ENCODE data around the gene CHST1.

The CHST1 gene

DNA sequence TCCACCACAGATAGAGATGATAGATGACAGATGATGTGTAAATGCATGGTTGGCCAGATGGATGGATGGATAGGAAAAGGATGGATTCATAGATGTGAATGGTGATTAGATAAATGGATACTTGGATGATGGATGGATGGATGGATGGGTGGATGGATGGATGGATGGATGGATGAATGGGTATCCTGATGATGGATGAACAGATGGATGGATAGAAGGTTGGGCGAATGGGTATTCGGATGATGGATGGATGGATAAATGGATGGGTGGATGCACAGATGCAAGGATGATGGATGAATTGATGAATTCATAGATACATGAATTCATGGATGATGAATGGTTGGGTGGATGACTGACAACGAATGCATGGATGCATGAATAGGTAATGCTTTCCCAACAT lies 56.1 kb downstream of the CHST1 start:
- TF ChIP-seq, protein P1, sequence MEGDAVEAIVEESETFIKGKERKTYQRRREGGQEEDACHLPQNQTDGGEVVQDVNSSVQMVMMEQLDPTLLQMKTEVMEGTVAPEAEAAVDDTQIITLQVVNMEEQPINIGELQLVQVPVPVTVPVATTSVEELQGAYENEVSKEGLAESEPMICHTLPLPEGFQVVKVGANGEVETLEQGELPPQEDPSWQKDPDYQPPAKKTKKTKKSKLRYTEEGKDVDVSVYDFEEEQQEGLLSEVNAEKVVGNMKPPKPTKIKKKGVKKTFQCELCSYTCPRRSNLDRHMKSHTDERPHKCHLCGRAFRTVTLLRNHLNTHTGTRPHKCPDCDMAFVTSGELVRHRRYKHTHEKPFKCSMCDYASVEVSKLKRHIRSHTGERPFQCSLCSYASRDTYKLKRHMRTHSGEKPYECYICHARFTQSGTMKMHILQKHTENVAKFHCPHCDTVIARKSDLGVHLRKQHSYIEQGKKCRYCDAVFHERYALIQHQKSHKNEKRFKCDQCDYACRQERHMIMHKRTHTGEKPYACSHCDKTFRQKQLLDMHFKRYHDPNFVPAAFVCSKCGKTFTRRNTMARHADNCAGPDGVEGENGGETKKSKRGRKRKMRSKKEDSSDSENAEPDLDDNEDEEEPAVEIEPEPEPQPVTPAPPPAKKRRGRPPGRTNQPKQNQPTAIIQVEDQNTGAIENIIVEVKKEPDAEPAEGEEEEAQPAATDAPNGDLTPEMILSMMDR (IDR thresholded peaks at IDR 0.05; ENCODE audit: low read depth, low read length): no peak
- H3K4me3 ChIP-seq (ENCODE audit: low read depth, low read length): no peak overlapping the region
- DNase-seq (ENCODE audit: low read depth, low spot score): no peak
- in situ Hi-C loops (cut with HindIII; ENCODE audit: low sequenced_read_pairs): no loop called here

DNA sequence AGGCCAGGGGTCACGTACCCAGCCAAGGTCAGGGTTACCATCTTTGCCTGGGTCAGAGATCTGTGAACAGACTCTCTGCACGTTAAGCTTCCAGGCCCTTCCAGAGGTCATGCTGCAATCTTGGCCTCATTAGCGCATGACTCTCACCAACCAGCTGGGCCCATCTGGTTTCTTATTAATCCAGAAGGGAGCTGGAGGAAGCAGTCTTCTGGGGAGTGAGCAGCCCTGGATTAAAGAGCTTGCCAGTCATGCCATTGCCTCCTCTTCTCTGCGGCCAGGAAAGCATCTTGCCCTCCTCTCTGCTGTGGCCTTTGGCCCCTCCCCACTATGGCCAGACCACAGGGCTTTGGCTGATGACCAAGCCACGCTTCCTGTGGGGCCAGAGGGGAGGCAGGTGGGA lies 57.4 kb downstream of the CHST1 start:
- no peak overlapping the region for H3K4me3 ChIP-seq (ENCODE audit: low read depth, low read length)
- TF ChIP-seq, protein P1 (IDR thresholded peaks at IDR 0.05; ENCODE audit: low read depth, low read length): no peak
- no peak for DNase-seq (ENCODE audit: low read depth, low spot score)
- in situ Hi-C loops (cut with HindIII; ENCODE audit: low sequenced_read_pairs): no loop called here

DNA sequence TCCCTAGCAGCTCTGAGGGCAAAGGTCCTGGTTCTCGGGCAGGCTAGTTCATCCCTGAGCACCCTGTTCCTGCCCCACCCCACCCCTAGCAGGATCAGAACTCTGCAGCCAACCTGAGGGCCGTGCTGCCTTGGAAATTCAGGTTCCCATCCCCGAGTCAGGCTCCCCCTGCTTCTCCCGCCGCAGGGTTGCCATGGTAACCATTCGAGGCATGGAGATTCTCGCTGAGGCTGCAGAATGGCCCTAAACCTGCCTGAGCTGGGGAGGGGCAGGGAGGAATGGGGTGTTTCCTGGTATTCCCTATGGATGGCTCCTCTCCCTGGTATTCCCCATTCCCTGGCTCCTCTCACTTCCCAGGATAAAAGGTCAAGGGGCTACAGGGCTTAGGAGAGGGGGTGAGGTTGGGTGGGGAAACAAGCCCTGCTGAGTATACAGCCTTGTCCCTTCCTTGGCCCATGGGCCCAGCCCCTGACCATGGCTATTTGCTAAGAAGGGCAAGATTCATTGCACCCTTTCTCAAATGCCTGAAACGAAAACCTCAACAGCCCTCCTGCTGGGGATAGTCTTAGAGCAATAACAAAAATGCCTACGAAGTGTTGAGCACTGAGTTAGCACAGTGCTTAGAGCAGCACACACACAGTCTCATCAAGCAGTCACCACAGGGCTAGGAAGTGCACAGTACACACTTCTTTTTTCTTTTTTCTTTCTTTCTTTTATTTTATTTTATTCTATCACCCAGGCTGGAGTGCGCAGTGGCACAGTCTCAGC lies 58.7 kb downstream of the CHST1 start:
- H3K4me3 ChIP-seq (ENCODE audit: low read depth, low read length): no peak overlapping the region
- no peak for DNase-seq (ENCODE audit: low read depth, low spot score)
- in situ Hi-C loops (cut with HindIII; ENCODE audit: low sequenced_read_pairs): no loop called here
- TF ChIP-seq, protein P1 (IDR thresholded peaks at IDR 0.05; ENCODE audit: low read depth, low read length): no peak

DNA sequence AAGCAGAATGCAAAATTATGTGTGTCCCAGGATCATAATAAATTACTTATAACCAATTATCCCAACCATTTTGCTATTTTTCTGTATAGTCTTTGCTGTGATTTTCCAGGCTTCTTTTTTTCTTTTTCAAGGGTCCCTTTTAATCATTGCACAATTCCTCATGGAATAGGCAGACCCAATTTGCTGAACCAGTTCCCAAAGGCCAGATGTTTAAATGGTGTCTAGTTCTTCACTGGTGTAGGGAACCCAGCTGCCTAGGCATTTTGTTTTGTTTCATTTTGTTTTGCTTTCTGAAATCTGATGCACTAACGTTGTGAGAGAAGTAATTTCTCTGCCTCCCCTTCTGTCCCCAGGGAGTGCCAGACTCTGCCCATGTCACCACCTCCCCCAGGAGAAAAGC lies 60.4 kb downstream of the CHST1 start:
- TF ChIP-seq, protein P1 (IDR thresholded peaks at IDR 0.05; ENCODE audit: low read depth, low read length): no peak
- no peak overlapping the region for H3K4me3 ChIP-seq (ENCODE audit: low read depth, low read length)
- no peak for DNase-seq (ENCODE audit: low read depth, low spot score)
- in situ Hi-C loops (cut with HindIII; ENCODE audit: low sequenced_read_pairs): no loop called here

DNA sequence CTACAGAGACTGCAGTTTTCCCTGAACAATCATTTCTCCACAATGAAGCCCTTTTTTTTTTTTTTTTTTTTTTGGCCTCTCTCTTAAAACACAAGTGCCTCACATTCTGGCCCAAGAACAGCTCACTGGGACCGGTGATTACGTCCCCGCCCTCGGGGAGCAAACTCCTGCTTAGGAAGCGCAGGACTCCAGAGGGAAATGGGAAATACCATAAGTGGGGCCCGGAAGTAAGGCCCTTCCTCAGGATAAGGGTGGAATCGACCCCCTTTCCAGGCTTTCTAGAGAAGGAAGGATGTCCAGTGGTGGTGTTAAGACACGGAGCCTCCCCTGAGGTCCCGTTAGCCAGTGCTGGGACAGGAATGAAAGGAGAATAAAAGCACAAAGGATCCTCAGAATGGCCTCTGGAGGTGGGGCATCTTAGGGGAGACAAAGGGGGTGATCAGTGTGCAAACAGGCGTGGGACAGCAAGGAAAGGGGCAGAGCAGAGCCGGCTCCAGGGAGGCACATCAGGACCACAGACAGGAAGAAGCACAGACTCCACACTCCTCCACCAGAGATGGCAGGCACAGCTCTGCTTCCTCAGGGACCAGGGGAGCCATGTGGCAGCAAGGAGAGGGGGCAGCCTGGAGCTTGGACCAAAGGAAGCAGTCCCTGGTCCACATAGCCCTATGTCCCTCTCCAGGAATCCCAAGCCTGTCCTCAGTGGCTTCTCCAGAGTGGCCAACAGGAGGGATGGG lies 61.3 kb downstream of the CHST1 start:
- no peak overlapping the region for H3K4me3 ChIP-seq (ENCODE audit: low read depth, low read length)
- TF ChIP-seq, protein P1 (IDR thresholded peaks at IDR 0.05; ENCODE audit: low read depth, low read length): no peak
- in situ Hi-C loops (cut with HindIII; ENCODE audit: low sequenced_read_pairs): no loop called here
- no peak for DNase-seq (ENCODE audit: low read depth, low spot score)

DNA sequence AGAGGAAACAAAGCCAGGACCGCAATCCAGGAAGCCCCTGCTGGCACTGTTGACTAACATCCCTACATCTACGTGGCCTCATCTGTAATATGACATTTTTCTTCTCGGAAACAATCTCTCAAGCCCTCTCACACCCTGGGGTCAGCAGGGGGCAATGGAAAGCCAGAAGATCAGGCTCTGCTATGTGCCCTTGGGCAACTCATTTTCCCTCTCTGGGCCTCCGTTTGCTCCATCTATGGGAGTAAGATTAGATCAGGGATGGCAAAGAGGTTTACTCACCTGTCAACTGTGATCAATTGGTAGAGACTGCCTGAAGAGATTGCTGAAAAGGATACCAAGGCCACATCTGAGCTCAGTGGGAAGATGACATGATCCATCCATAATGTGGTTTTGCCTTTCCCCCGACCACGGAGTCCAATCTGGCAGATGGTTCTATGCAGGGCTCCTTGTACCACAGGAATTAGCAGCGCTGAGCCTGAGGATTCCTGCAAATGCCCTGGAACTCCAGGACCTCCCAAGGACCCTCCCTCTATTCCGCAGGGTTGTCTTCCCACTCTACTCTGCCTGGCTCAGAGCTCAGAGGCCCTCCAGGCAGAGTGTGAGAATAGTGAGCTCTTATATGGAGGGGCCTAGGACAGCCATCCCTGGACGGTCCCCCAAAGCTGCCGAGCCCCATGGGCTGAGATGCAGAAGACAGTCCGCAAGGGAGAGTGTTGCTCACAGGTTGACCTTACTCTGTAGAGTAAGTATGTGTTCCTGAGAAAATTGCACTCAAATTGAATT lies 66.1 kb downstream of the CHST1 start:
- DNase-seq (ENCODE audit: low read depth, low spot score): no peak
- in situ Hi-C loops (cut with HindIII; ENCODE audit: low sequenced_read_pairs): no loop called here
- TF ChIP-seq, protein P1 (IDR thresholded peaks at IDR 0.05; ENCODE audit: low read depth, low read length): no peak
- H3K4me3 ChIP-seq (ENCODE audit: low read depth, low read length): no peak overlapping the region
